GM12878 (cell line): ENCODE measurements around the gene ZNF669.

ENCODE experiments used
- CTCF ChIP-seq, 3 experiments: IDR thresholded peaks in 2 of 3; conservative IDR thresholded peaks in 1 of 3; 2 replicates each; pipeline ENCODE4 v1.5.1; 2011; ENCODE audit warnings: low read depth in 3 of 3, low read length in 3 of 3, mild to moderate bottlenecking in 3 of 3, control low read depth in 2 of 3, moderate library complexity in 2 of 3, inconsistent platforms in 1 of 3, mixed read lengths in 1 of 3; ENCODE audit not compliant: control insufficient read depth in 2 of 3, insufficient read depth in 1 of 3; ENCODE audit errors: extremely low read depth in 1 of 3
- ELK1 ChIP-seq: IDR thresholded peaks from 2 replicates; pipeline ENCODE4 v1.6.1; 2012; ENCODE audit warnings: low read depth, low read length, improper control_type of control experiment
- IKZF1 ChIP-seq: fragments of 450-650 bp; conservative IDR thresholded peaks from 2 replicates; pipeline ENCODE4 v1.6.1; 2017; ENCODE audit warnings: antibody characterized with exemption, mild to moderate bottlenecking
- SMC3 ChIP-seq: IDR thresholded peaks from 2 replicates; pipeline ENCODE4 v1.6.1; 2011; ENCODE audit warnings: low read length, improper control_type of control experiment, borderline replicate concordance
- ZNF274 ChIP-seq: IDR thresholded peaks from one replicate; pipeline ENCODE4 v1.8.0; 2011; ENCODE audit not compliant: insufficient read length, insufficient read depth

- no peak for TF ChIP-seq IKZF1
- no peak for TF ChIP-seq ELK1
- TF ChIP-seq CTCF (IDR thresholded peaks at IDR 0.05 in 2 of 3, conservative IDR thresholded peaks at IDR 0.05 in 1 of 3; ENCODE audit: control insufficient read depth in 2 of 3, extremely low read depth in 1 of 3, insufficient read depth in 1 of 3, low read depth in 3 of 3, low read length in 3 of 3) = no peak
- no peak for TF ChIP-seq SMC3
- no peak for TF ChIP-seq ZNF274
Observed at GRCh38 chr1:247105966-247106365, 1.8 kb upstream of the ZNF669 start.
